ENCODE data around the gene FXYD6.

Gene FXYD6

DNA sequence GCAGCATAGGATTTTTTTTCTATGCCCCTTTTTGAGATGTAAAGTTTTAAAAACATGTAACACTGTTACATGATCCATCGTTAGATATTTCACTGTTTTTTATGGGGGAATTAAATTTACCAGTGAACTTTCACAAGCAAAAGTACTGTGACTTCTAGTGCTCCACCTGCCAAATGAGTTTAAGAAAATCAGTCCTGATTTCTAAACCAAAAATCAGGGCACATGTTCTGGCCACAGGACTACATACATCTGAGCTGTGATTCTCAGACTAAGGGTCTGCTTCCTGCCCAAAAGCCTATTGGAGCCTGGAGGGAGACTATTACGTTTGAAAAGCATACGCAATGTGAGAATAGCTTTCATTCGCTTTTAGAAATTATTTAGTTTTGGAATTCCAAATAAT, 30.3 kb upstream of the FXYD6 start:
- DNase-seq (ENCODE audit: low read depth): no peak
- TF ChIP-seq, protein P1, sequence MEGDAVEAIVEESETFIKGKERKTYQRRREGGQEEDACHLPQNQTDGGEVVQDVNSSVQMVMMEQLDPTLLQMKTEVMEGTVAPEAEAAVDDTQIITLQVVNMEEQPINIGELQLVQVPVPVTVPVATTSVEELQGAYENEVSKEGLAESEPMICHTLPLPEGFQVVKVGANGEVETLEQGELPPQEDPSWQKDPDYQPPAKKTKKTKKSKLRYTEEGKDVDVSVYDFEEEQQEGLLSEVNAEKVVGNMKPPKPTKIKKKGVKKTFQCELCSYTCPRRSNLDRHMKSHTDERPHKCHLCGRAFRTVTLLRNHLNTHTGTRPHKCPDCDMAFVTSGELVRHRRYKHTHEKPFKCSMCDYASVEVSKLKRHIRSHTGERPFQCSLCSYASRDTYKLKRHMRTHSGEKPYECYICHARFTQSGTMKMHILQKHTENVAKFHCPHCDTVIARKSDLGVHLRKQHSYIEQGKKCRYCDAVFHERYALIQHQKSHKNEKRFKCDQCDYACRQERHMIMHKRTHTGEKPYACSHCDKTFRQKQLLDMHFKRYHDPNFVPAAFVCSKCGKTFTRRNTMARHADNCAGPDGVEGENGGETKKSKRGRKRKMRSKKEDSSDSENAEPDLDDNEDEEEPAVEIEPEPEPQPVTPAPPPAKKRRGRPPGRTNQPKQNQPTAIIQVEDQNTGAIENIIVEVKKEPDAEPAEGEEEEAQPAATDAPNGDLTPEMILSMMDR (IDR thresholded peaks at IDR 0.05; ENCODE audit: low read length, missing control alignments): no peak
- H3K4me3 ChIP-seq (replicated peaks; ENCODE audit: low read depth, low read length): no peak overlapping the region

DNA sequence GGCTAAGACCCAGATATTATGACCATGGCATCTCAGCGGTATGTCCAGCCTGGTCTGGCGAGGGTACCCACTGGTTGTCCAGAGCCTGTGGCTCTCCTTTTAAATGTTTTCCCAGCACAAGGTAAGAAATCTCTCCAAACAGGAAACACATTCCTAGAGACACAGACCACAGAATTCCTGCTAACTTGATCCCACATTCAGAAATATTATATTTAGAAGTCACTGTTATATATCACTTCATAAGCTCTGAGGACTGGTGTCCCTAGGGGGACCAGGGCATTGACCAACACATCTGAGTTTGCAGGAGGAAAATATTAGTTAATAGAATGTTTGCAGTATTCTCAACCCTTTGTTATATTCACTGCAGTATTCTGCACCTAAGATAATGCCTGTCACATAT, 29.7 kb upstream of the FXYD6 start:
- H3K4me3 ChIP-seq (replicated peaks; ENCODE audit: low read depth, low read length): no peak overlapping the region
- DNase-seq (ENCODE audit: low read depth): no peak
- TF ChIP-seq, protein P1 (IDR thresholded peaks at IDR 0.05; ENCODE audit: low read length, missing control alignments): no peak

DNA sequence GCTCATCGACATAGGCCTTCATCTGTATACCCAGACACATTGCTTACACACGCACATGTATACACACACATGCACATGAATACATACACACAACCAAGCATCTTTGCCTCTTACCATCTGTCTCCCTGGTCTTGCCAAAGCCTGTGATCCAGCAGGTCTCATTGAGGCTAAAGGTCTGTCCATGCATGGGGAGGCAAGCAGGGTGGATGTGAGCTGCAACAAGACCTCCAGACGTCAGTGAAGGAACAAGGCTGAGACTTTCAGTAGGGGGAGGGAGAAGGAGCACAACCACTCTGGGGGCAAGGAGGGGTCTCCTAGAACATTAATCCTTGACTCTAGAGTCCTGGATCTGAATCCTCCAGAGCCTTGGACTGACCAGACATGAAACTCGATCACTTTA, 29.1 kb upstream of the FXYD6 start:
- no peak overlapping the region for H3K4me3 ChIP-seq (replicated peaks; ENCODE audit: low read depth, low read length)
- DNase-seq (ENCODE audit: low read depth): no peak
- TF ChIP-seq, protein P1 (IDR thresholded peaks at IDR 0.05; ENCODE audit: low read length, missing control alignments): no peak

DNA sequence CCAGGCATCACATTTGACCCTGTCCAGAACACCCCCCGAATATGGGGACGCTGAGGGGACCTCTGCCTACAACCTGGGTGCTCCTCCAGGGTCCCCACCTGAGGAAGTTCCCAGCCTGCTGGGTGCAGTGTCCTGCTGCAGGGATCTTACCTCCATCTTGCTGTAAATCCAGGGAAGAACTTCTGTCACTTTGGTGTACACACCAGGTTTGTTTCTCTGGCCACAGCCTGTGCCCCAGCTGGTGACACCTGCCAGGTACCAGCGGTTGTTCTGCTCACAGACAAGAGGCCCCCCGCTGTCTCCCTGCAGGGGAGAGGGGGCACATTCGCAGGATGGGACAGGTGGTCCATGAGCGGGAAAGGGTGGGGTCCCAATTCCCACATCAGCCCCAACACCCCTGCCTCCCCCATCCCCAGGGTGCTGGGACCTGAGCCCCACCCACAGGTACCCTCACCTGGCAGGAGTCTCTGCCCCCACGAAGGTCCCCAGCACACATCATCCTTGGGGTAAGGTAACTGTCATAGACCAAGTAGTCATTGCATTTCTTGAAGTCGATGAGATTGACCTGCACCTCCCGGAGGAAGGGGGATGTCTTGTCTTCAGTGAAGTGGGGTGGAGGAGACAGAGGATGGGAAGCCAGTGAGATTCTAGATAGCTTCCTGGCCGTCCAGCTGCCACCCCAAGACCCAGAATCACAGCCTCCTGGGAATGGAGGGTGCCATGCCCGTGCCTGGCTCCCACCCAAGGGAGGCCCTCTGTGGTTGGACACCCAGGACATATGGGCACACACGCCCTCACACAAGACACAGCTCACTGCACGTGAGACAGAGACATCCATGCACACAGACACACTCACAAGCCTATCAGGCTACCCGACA, 27.3 kb upstream of the FXYD6 start:
- no peak for DNase-seq (ENCODE audit: low read depth)
- H3K4me3 ChIP-seq (replicated peaks; ENCODE audit: low read depth, low read length): no peak overlapping the region
- TF ChIP-seq, protein P1 (IDR thresholded peaks at IDR 0.05; ENCODE audit: low read length, missing control alignments): no peak

DNA sequence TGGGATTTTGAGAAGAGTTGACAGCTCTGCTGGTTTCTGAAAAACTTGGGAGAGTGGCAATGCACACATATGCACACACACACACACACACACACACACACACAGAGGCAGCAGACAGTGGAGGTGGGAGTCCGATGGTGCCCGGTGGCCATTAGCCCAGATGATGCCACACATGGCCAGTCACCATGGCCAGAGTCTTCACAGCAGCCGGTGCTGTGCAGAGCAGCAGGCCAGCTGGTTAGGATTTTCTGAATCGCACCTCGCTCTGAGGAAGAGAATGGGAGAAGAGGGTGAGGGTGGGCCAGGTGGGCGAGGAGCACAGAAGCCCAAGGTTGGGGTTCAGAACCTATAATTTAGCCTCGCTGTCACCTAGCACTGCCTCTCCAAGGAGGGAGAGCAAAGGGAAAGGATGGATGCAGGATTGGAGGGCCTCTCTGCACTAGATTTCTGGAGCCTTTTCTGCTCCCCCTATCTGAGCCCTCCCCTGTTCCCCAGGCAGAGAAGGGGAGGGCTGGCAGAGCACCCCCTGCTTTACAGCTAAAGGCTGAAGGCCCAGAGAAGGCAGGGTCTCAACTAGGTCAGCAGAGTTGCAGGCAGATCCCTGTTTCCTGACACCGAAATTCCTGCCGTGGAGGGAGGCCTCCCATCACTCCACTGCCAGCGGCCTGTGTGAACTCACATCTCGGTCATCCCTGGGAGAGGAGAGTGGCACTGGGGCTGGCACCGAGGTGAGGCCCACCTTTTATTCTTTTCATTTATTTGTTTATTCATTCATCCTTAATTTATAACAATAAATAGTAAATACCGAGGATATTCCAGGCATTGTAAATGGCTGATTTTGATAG, 25.8 kb upstream of the FXYD6 start:
- DNase-seq (ENCODE audit: low read depth): no peak
- H3K4me3 ChIP-seq (replicated peaks; ENCODE audit: low read depth, low read length): no peak overlapping the region
- TF ChIP-seq, protein P1 (IDR thresholded peaks at IDR 0.05; ENCODE audit: low read length, missing control alignments): no peak

DNA sequence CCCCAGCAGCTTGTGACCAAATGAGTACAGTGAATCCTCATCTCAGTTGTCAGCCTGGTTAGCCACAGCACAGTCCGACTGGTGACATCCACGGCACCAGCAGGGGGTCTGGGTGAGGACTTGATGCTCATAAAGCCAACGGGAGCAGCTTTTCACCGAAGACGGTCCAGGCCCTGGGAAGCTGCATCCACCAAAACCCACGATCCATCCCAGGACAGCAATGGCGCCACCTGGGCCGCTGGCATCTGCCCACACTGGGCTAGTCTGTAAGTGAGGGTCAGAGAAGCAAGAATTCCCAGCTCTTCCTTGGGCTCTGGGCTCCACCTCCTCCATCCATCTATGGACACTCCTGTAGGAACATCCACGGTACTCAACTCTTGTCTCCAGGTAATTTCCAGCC, 25.1 kb upstream of the FXYD6 start:
- H3K4me3 ChIP-seq (replicated peaks; ENCODE audit: low read depth, low read length): no peak overlapping the region
- TF ChIP-seq, protein P1 (IDR thresholded peaks at IDR 0.05; ENCODE audit: low read length, missing control alignments): no peak
- no peak for DNase-seq (ENCODE audit: low read depth)
